GM23338 (cell line): Measurements from ENCODE around the gene GTF3C1. TPM values are rescaled to one million over a fixed set of nuclear protein-coding genes. Genes with fewer than 3 reads are reported as not detected.

ENCODE experiments used
- ATAC-seq: fragments of 200-7000 bp; cut with Tn5 transposase; 3 replicates; pipeline ENCODE4 v1.9.1; 2020
- DNase-seq: peaks from one replicate; pipeline ENCODE4 v3.0.0-alpha.2; 2015; ENCODE audit warnings: low spot score
- H2AFZ ChIP-seq: fragments of 200-600 bp; sonication (generic); 2 replicates; pipeline ENCODE4 v1.8.0; 2016; ENCODE audit warnings: antibody characterized with exemption, mild to moderate bottlenecking, moderate library complexity
- H3F3A ChIP-seq: fragments of 200-600 bp; sonication (generic); replicated peaks from 2 replicates; pipeline ENCODE4 v1.8.0; 2017; ENCODE audit warnings: antibody characterized with exemption, mixed run types, low read depth
- H3K27ac ChIP-seq: fragments of 200-600 bp; sonication (generic); 2 replicates; pipeline ENCODE4 v1.6.1; 2016; ENCODE audit warnings: low read depth
- H3K27me3 ChIP-seq: fragments of 200-600 bp; sonication (generic); 2 replicates; pipeline ENCODE4 v1.8.0; 2016; ENCODE audit warnings: mild to moderate bottlenecking, mixed run types, moderate library complexity; ENCODE audit not compliant: insufficient read depth
- H3K36me3 ChIP-seq: fragments of 200-600 bp; sonication (generic); 2 replicates; pipeline ENCODE4 v1.8.0; 2016; ENCODE audit warnings: mild to moderate bottlenecking; ENCODE audit not compliant: insufficient read depth
- H3K4me1 ChIP-seq: fragments of 200-600 bp; sonication (generic); 2 replicates; pipeline ENCODE4 v1.8.0; 2016; ENCODE audit warnings: mild to moderate bottlenecking, moderate library complexity; ENCODE audit not compliant: insufficient read depth
- H3K4me2 ChIP-seq: fragments of 200-600 bp; sonication (generic); 2 replicates; pipeline ENCODE4 v1.7.1; 2017; ENCODE audit warnings: mixed run types
- H3K4me3 ChIP-seq: fragments of 200-600 bp; sonication (generic); 2 replicates; pipeline ENCODE4 v1.6.1; 2016; ENCODE audit warnings: mixed run types
- H3K79me2 ChIP-seq: fragments of 200-600 bp; sonication (generic); replicated peaks from 2 replicates; pipeline ENCODE4 v1.8.0; 2017; ENCODE audit warnings: mild to moderate bottlenecking; ENCODE audit not compliant: insufficient read depth
- H3K9me2 ChIP-seq: fragments of 200-600 bp; sonication (generic); 2 replicates; pipeline ENCODE4 v1.8.0; 2017; ENCODE audit not compliant: insufficient read depth
- H4K20me1 ChIP-seq: fragments of 200-600 bp; sonication (generic); replicated peaks from 2 replicates; pipeline ENCODE4 v1.8.0; 2017; ENCODE audit warnings: mild to moderate bottlenecking; ENCODE audit not compliant: insufficient read depth
- H3K27ac Mint-ChIP-seq: 2 replicates; pipeline ENCODE4 v1.8.0; 2020; ENCODE audit warnings: inconsistent platforms, mild to moderate bottlenecking, moderate library complexity, mixed read lengths
- H3K27me3 Mint-ChIP-seq: 3 replicates; pipeline ENCODE4 v1.8.0; 2022; ENCODE audit warnings: low read depth, mild to moderate bottlenecking, moderate library complexity, mixed read lengths, inconsistent platforms; ENCODE audit not compliant: insufficient read depth, poor library complexity
- H3K36me3 Mint-ChIP-seq: 3 replicates; pipeline ENCODE4 v1.8.0; 2021; ENCODE audit warnings: low read depth, mild to moderate bottlenecking, inconsistent platforms, moderate library complexity, mixed read lengths
- H3K4me1 Mint-ChIP-seq: 3 replicates; pipeline ENCODE4 v1.8.0; 2020; ENCODE audit warnings: mild to moderate bottlenecking, inconsistent platforms, mixed read lengths
- H3K4me3 Mint-ChIP-seq: 3 replicates; pipeline ENCODE4 v1.8.0; 2021; ENCODE audit warnings: moderate library complexity, mild to moderate bottlenecking, inconsistent platforms, mixed read lengths
- H3K9me3 Mint-ChIP-seq: 3 replicates; pipeline ENCODE4 v1.8.0; 2020; ENCODE audit warnings: moderate library complexity, mild to moderate bottlenecking, inconsistent platforms, mixed read lengths
- CREB1 ChIP-seq: fragments of 250-450 bp; sonication (Bioruptor Pico); IDR thresholded peaks from 2 replicates; pipeline ENCODE4 v1.5.0; 2020; ENCODE audit warnings: low read depth, mild to moderate bottlenecking, moderate library complexity
- CTCF ChIP-seq, 2 experiments: fragments of 200-600 bp in 1 of 2; sonication (generic) in 1 of 2; conservative IDR thresholded peaks; 2 replicates each; pipeline versions ENCODE4 v1.5.1 to v1.6.1; 2016 to 2017; ENCODE audit warnings: antibody characterized with exemption in 2 of 2, low read depth in 2 of 2, mild to moderate bottlenecking in 2 of 2, moderate library complexity in 1 of 2
- EZH2phosphoT487 ChIP-seq: fragments of 200-600 bp; sonication (generic); IDR thresholded peaks from one replicate; pipeline ENCODE4 v1.8.1; 2018; ENCODE audit warnings: antibody characterized with exemption; ENCODE audit not compliant: unreplicated experiment
- NANOG ChIP-seq: IDR thresholded peaks from 2 replicates; pipeline ENCODE4 v1.6.1; 2016; ENCODE audit warnings: antibody characterized with exemption, borderline replicate concordance
- POLR2AphosphoS5 ChIP-seq: IDR thresholded peaks from 2 replicates; pipeline ENCODE4 v1.6.1; 2016; ENCODE audit warnings: antibody characterized with exemption, low read depth
- REST ChIP-seq: IDR thresholded peaks from one replicate; pipeline ENCODE4 v1.6.1; 2018; ENCODE audit warnings: antibody characterized with exemption; ENCODE audit not compliant: unreplicated experiment
- polyA plus RNA-seq: library from polyadenylated mRNA; unstranded; fragments of >200 nt; fragmentation: Nextera tagmentation; extraction: Ambion mirVana; gene quantifications from 2 replicates; pipeline ENCODE4 v1.2.1, GENCODE V29; 2016
- total RNA-seq: library from RNA; depleted of rRNA; stranded (reverse); fragments of >200 nt; shearing (Covaris generic); gene quantifications from 2 replicates; pipeline ENCODE4 v1.2.3, GENCODE V29; 2014

GTF3C1 gene
- total and polyA plus RNA-seq, 2 experiments from 2014 or later, result 78.5 to 138 TPM

GRCh38 chr16:27517664-27518063 is 32.0 kb downstream of the GTF3C1 start (continued):
- TF ChIP-seq EZH2phosphoT487, result no peak
- no peak for TF ChIP-seq REST
- no peak for TF ChIP-seq POLR2AphosphoS5
- no peak for TF ChIP-seq NANOG
- TF ChIP-seq CTCF (conservative IDR thresholded peaks at IDR 0.05; ENCODE audit: low read depth in 2 of 2), result no peak

DNA sequence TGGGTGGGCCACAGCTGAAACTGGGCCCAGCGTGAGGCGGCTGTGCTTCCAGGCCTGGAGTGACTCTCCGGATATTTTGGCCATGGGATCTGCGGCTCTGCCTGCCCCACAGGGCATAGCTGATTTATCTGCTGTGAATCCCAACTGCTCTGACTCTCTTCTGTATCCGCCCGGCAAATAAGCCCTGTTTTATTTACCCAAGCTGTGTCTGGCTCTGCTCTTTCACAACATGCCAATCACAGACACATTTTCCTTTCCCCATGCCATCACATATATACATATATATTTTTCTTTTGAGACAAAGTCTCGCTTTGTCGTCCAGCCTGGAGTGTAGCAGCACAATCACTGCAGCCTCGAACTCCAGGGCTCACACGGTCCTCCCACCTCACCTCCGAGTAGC is 33.3 kb downstream of the GTF3C1 start:
- H3K4me1 ChIP-seq, result no peaks in the 10 kb centered on the region
- peaks cover 3% of the 10 kb centered on the region for H3K27me3 Mint-ChIP-seq
- no peaks in the 10 kb centered on the region for H3K9me3 Mint-ChIP-seq
- H3K9me2 ChIP-seq, result no peaks in the 10 kb centered on the region
- H3K79me2 ChIP-seq, result peaks cover 17% of the 10 kb centered on the region; the same call in 1 of the 2 replicates
- no peak overlapping the region for H3K4me3 Mint-ChIP-seq
- DNase-seq, result no peak
- peak; percentile 14; the same call in 2 of the 3 replicates for ATAC-seq
- H3K36me3 ChIP-seq, result 0 out of 2 replicates have a peak, but pooled peaks cover 3% of the 10 kb centered on the region
- peaks cover 4% of the 10 kb centered on the region; the same call in 1 of the 2 replicates for H4K20me1 ChIP-seq
- 0 out of 2 replicates have a peak overlapping the region, but pooled peaks have one; percentile 32 for H3K27ac ChIP-seq
- H3K4me2 ChIP-seq, result no peak overlapping the region
- peaks cover 38% of the 10 kb centered on the region for H3K36me3 Mint-ChIP-seq
- no peaks in the 10 kb centered on the region for H3F3A ChIP-seq
- no peak overlapping the region for H3K4me3 ChIP-seq
- TF ChIP-seq CREB1, result no peak
- H3K27me3 ChIP-seq, result no peaks in the 10 kb centered on the region
- no peak overlapping the region for H2AFZ ChIP-seq
- no peaks in the 10 kb centered on the region for H3K4me1 Mint-ChIP-seq
- 0 out of 2 replicates have a peak overlapping the region, but pooled peaks have one; percentile 2 for H3K27ac Mint-ChIP-seq

- no peak overlapping the region for H3K4me3 Mint-ChIP-seq
- Histone ChIP-seq H3K4me2 (no peak overlapping the region), H2AFZ (no peak overlapping the region), H4K20me1 (peaks cover 4% of the 10 kb centered on the region; the same call in 1 of the 2 replicates), H3K4me1 (no peaks in the 10 kb centered on the region), H3K9me2 (no peaks in the 10 kb centered on the region), H3K4me3 (no peak overlapping the region), H3K27me3 (no peaks in the 10 kb centered on the region), H3K36me3 (0 out of 2 replicates have a peak, but pooled peaks cover 3% of the 10 kb centered on the region), H3F3A (no peaks in the 10 kb centered on the region), H3K79me2 (peaks cover 17% of the 10 kb centered on the region; the same call in 1 of the 2 replicates), H3K27ac (0 out of 2 replicates have a peak overlapping the region, but pooled peaks have one; percentile 32)
- peak; percentile 98 for ATAC-seq
- peaks cover 3% of the 10 kb centered on the region for H3K27me3 Mint-ChIP-seq
- no peaks in the 10 kb centered on the region for H3K4me1 Mint-ChIP-seq
- DNase-seq, result peak; percentile 72
- TF ChIP-seq NANOG (no peak), CTCF (conservative IDR thresholded peaks at IDR 0.05; ENCODE audit: low read depth in 2 of 2) (peak; percentile 62 to 69)
- no peaks in the 10 kb centered on the region for H3K9me3 Mint-ChIP-seq
- H3K36me3 Mint-ChIP-seq, result peaks cover 41% of the 10 kb centered on the region
- H3K27ac Mint-ChIP-seq, result no peak overlapping the region
Measured at GRCh38 chr16:27515874-27516353, 33.8 kb downstream of the GTF3C1 start.
